Measurements from ENCODE around the gene CBR4. TPM values are rescaled to one million over a fixed set of nuclear protein-coding genes. Genes with fewer than 3 reads are reported as not detected.

The CBR4 gene
- polyA plus RNA-seq, 1 donor (not counting 4 experiments of a cell fraction or from before 2014, with no cell fraction given) = 9.1 TPM

GRCh38 chr4:168979338-168979737 is 30.7 kb downstream of the CBR4 start:
- TF ChIP-seq CTCF (optimal IDR thresholded peaks at IDR 0.05 in 1 of 3, IDR thresholded peaks at IDR 0.05 in 1 of 3, conservative IDR thresholded peaks at IDR 0.05 in 1 of 3; ENCODE audit: extremely low read depth in 1 of 3, insufficient read depth in 2 of 3, low read length in 3 of 3) (no peak), EZH2 (IDR thresholded peaks at IDR 0.05; ENCODE audit: low read length) (no peak)
- no peak for FAIRE-seq
- no peak for DNase-seq (ENCODE audit: low read depth, low spot score)
- H3K27me3 ChIP-seq (ENCODE audit: control insufficient read depth, extremely low read depth, insufficient read depth, low read length) = no peaks in the 10 kb centered on the region
- no peak overlapping the region for H2AFZ ChIP-seq (ENCODE audit: control insufficient read depth, low read length)
- H3K36me3 ChIP-seq (ENCODE audit: control insufficient read depth in 2 of 2, extremely low read depth in 1 of 2, insufficient read depth in 2 of 2, low read length in 2 of 2) = peaks cover 0 to 10% of the 10 kb centered on the region in 2 experiments
- no peaks in the 10 kb centered on the region for H3K9me3 ChIP-seq (ENCODE audit: control insufficient read depth, low read depth, low read length)
- H3K4me1 ChIP-seq (ENCODE audit: control insufficient read depth, extremely low read depth, insufficient read depth, low read length) = peaks cover 8% of the 10 kb centered on the region
- no peaks in the 10 kb centered on the region for H3K79me2 ChIP-seq (ENCODE audit: control insufficient read depth, insufficient read depth, low read length)
- no peak overlapping the region for H3K27ac ChIP-seq (ENCODE audit: control insufficient read depth, insufficient read depth, low read length)
- no peaks in the 10 kb centered on the region for H4K20me1 ChIP-seq (ENCODE audit: control insufficient read depth, extremely low read depth, insufficient read depth, low read length)
- H3K9ac ChIP-seq (ENCODE audit: control insufficient read depth, extremely low read depth, insufficient read depth, low read length) = no peak overlapping the region
- dilution Hi-C loops (cut with MboI; ENCODE audit: extremely low pct_ligation_motif_present, low sequenced_read_pairs) = no loop called here
- H3K4me3 ChIP-seq (ENCODE audit: control insufficient read depth in 2 of 3, extremely low read depth in 1 of 3, insufficient read depth in 2 of 3, low read depth in 1 of 3, low read length in 3 of 3) = no peak overlapping the region
- H3K4me2 ChIP-seq (ENCODE audit: control insufficient read depth, extremely low read depth, insufficient read depth, low read depth, low read length) = no peak overlapping the region
- H3K9me1 ChIP-seq (ENCODE audit: control insufficient read depth, extremely low read depth, insufficient read depth, low read length) = no peaks in the 10 kb centered on the region

- dilution Hi-C loops (cut with MboI; ENCODE audit: extremely low pct_ligation_motif_present, low sequenced_read_pairs) = no loop called here
- peak; percentile 51 for FAIRE-seq
- H4K20me1 ChIP-seq (ENCODE audit: control insufficient read depth, extremely low read depth, insufficient read depth, low read length) = no peaks in the 10 kb centered on the region
- H3K9ac ChIP-seq (ENCODE audit: control insufficient read depth, extremely low read depth, insufficient read depth, low read length) = no peak overlapping the region
- H3K9me1 ChIP-seq (ENCODE audit: control insufficient read depth, extremely low read depth, insufficient read depth, low read length) = no peaks in the 10 kb centered on the region
- TF ChIP-seq EZH2 (IDR thresholded peaks at IDR 0.05; ENCODE audit: low read length) (no peak), CTCF (optimal IDR thresholded peaks at IDR 0.05 in 1 of 3, IDR thresholded peaks at IDR 0.05 in 1 of 3, conservative IDR thresholded peaks at IDR 0.05 in 1 of 3; ENCODE audit: extremely low read depth in 1 of 3, insufficient read depth in 2 of 3, low read length in 3 of 3) (no peak)
- no peak overlapping the region for H3K4me3 ChIP-seq (ENCODE audit: control insufficient read depth in 2 of 3, extremely low read depth in 1 of 3, insufficient read depth in 2 of 3, low read depth in 1 of 3, low read length in 3 of 3)
- no peaks in the 10 kb centered on the region for H3K79me2 ChIP-seq (ENCODE audit: control insufficient read depth, insufficient read depth, low read length)
- H3K4me2 ChIP-seq (ENCODE audit: control insufficient read depth, extremely low read depth, insufficient read depth, low read depth, low read length) = peak overlapping the region; percentile 16
- DNase-seq (ENCODE audit: low read depth, low spot score) = peak; percentile 44
- no peak overlapping the region for H3K27ac ChIP-seq (ENCODE audit: control insufficient read depth, insufficient read depth, low read length)
- peaks cover 8% of the 10 kb centered on the region for H3K4me1 ChIP-seq (ENCODE audit: control insufficient read depth, extremely low read depth, insufficient read depth, low read length)
- H2AFZ ChIP-seq (ENCODE audit: control insufficient read depth, low read length) = peak overlapping the region; percentile 49
- H3K9me3 ChIP-seq (ENCODE audit: control insufficient read depth, low read depth, low read length) = no peaks in the 10 kb centered on the region
- no peaks in the 10 kb centered on the region for H3K27me3 ChIP-seq (ENCODE audit: control insufficient read depth, extremely low read depth, insufficient read depth, low read length)
- peaks cover 0 to 10% of the 10 kb centered on the region in 2 experiments for H3K36me3 ChIP-seq (ENCODE audit: control insufficient read depth in 2 of 2, extremely low read depth in 1 of 2, insufficient read depth in 2 of 2, low read length in 2 of 2)
Observed at GRCh38 chr4:168978001-168978700, 31.9 kb downstream of the CBR4 start.
